ENCODE data around the gene HSP90AB1.
"Not testable (repeated sequence)": the region's sequence is repeated elsewhere in the genome, so short reads cannot be mapped to it uniquely, and the experiment has no call there.

Gene HSP90AB1

GRCh38 chr6:44229376-44230033, 17.4 kb upstream of the HSP90AB1 start:
- Histone ChIP-seq H3K27me3 (no peaks in the 10 kb centered on the region), H3K36me3 (no peaks in the 10 kb centered on the region), H3K4me3 (ENCODE audit: low read depth in 1 of 2, low read length in 1 of 2) (no peak overlapping the region), H3K4me1 (ENCODE audit: control insufficient read depth in 1 of 2, insufficient read depth in 1 of 2, low read depth in 1 of 2, low read length in 1 of 2) (peaks cover 58 to 62% of the 10 kb centered on the region in 2 experiments), H3K9me3 (no peaks in the 10 kb centered on the region), H3K27ac (no peak overlapping the region)
- no peak for TF ChIP-seq CTCF (IDR thresholded peaks at IDR 0.05)

- no peak for TF ChIP-seq CTCF (IDR thresholded peaks at IDR 0.05)
- Histone ChIP-seq H3K27me3 (no peaks in the 10 kb centered on the region), H3K4me1 (ENCODE audit: control insufficient read depth in 1 of 2, insufficient read depth in 1 of 2, low read depth in 1 of 2, low read length in 1 of 2) (peaks cover 61 to 65% of the 10 kb centered on the region in 2 experiments), H3K27ac (no peak overlapping the region), H3K4me3 (ENCODE audit: low read depth in 1 of 2, low read length in 1 of 2) (no peak overlapping the region), H3K36me3 (no peaks in the 10 kb centered on the region), H3K9me3 (no peaks in the 10 kb centered on the region)
These were observed 16.7 kb upstream of the HSP90AB1 start for GRCh38 chr6:44230034-44230675.

GRCh38 chr6:44231426-44231825, 15.5 kb upstream of the HSP90AB1 start:
- H3K4me1 ChIP-seq (ENCODE audit: control insufficient read depth in 1 of 2, insufficient read depth in 1 of 2, low read depth in 1 of 2, low read length in 1 of 2): peaks cover 63 to 67% of the 10 kb centered on the region in 2 experiments
- not testable (repeated sequence) for H3K36me3 ChIP-seq; H3K9me3 ChIP-seq; H3K27me3 ChIP-seq; H3K4me3 ChIP-seq (ENCODE audit: low read depth in 1 of 2, low read length in 1 of 2); H3K27ac ChIP-seq

GRCh38 chr6:44232676-44233566, 14.0 kb upstream of the HSP90AB1 start:
- no peak for TF ChIP-seq CTCF (IDR thresholded peaks at IDR 0.05)
- H3K4me3 ChIP-seq (ENCODE audit: low read depth in 1 of 2, low read length in 1 of 2): no peak overlapping the region
- no peaks in the 10 kb centered on the region for H3K36me3 ChIP-seq
- H3K4me1 ChIP-seq (ENCODE audit: control insufficient read depth in 1 of 2, insufficient read depth in 1 of 2, low read depth in 1 of 2, low read length in 1 of 2): peaks cover 72 to 73% of the 10 kb centered on the region in 2 experiments
- H3K27ac ChIP-seq: peak overlapping the region; percentile 31
- no peaks in the 10 kb centered on the region for H3K9me3 ChIP-seq
- no peaks in the 10 kb centered on the region for H3K27me3 ChIP-seq

- TF ChIP-seq CTCF (IDR thresholded peaks at IDR 0.05): no peak
- Histone ChIP-seq H3K27ac (peak overlapping the region; percentile 31), H3K4me1 (ENCODE audit: control insufficient read depth in 1 of 2, insufficient read depth in 1 of 2, low read depth in 1 of 2, low read length in 1 of 2) (peaks cover 75 to 76% of the 10 kb centered on the region in 2 experiments), H3K27me3 (no peaks in the 10 kb centered on the region), H3K9me3 (no peaks in the 10 kb centered on the region), H3K36me3 (no peaks in the 10 kb centered on the region), H3K4me3 (ENCODE audit: low read depth in 1 of 2, low read length in 1 of 2) (no peak overlapping the region)
These were observed 13.3 kb upstream of the HSP90AB1 start for GRCh38 chr6:44233567-44234100.

Data from neutrophil (primary cell).